Thoracic aorta (tissue), 2 donors: ENCODE data around the gene SH3TC1. TPM values are rescaled to one million over a fixed set of nuclear protein-coding genes. Genes with fewer than 3 reads are reported as not detected.

Experiments
- ATAC-seq: fragments of 150-250 bp; one replicate; pipeline ENCODE4 v1.8.0; 2017; ENCODE audit warnings: low read depth; ENCODE audit not compliant: insufficient number of reproducible peaks, low FRiP score
- DNase-seq: peaks from one replicate; pipeline ENCODE4 v3.0.0-alpha.2; 2020; ENCODE audit warnings: low spot score
- H3K27ac ChIP-seq, 2 donors: fragments of 200-600 bp; sonication (generic); 1 replicate in 1 of 2; 2 replicates in 1 of 2; pipeline ENCODE4 v1.5.1; 2016; ENCODE audit warnings: mild to moderate bottlenecking in 2 of 2, moderate library complexity in 2 of 2
- H3K27me3 ChIP-seq: fragments of 200-600 bp; sonication (generic); replicated peaks from 2 replicates; pipeline ENCODE4 v1.6.0; 2016; ENCODE audit warnings: mild to moderate bottlenecking; ENCODE audit not compliant: insufficient read depth
- H3K36me3 ChIP-seq: fragments of 200-600 bp; sonication (generic); one replicate; pipeline ENCODE4 v1.5.1; 2016
- H3K4me1 ChIP-seq, 2 donors: fragments of 200-600 bp; sonication (generic); 1 replicate in 1 of 2; 2 replicates in 1 of 2; pipeline versions ENCODE4 v1.5.1 to v1.6.0; 2016; ENCODE audit warnings: low read depth in 2 of 2, mild to moderate bottlenecking in 1 of 2; ENCODE audit not compliant: control insufficient read depth in 1 of 2
- H3K4me3 ChIP-seq: fragments of 200-600 bp; sonication (generic); 2 replicates; pipeline ENCODE4 v1.5.1; 2016; ENCODE audit warnings: mild to moderate bottlenecking
- H3K9me3 ChIP-seq: fragments of 200-600 bp; sonication (generic); 2 replicates; pipeline ENCODE4 v1.5.1; 2016
- total RNA-seq, 2 donors: library from RNA; depleted of rRNA; stranded (reverse); fragments of >200 nt; gene quantifications; one replicate each; pipeline versions ENCODE4 v1.1.0 to v1.2.3, GENCODE V29; 2016
- TF ChIP-seq, protein P1 (sequence below): fragments of 200-600 bp; sonication (generic); IDR thresholded peaks from one replicate; pipeline ENCODE4 v1.5.1; 2019; ENCODE audit warnings: antibody characterized with exemption

Gene SH3TC1
- total RNA-seq, 2 donors from 2014 or later, result 63.2 to 68.6 TPM

- H3K27me3 ChIP-seq, result no peaks in the 10 kb centered on the region
- no peak overlapping the region for H3K4me3 ChIP-seq
- no peaks in the 10 kb centered on the region for H3K9me3 ChIP-seq
- H3K27ac ChIP-seq, result no peak overlapping the region
- H3K36me3 ChIP-seq, result peaks cover 2% of the 10 kb centered on the region
- ATAC-seq (no peak), DNase-seq (no peak)
- TF ChIP-seq, protein P1, sequence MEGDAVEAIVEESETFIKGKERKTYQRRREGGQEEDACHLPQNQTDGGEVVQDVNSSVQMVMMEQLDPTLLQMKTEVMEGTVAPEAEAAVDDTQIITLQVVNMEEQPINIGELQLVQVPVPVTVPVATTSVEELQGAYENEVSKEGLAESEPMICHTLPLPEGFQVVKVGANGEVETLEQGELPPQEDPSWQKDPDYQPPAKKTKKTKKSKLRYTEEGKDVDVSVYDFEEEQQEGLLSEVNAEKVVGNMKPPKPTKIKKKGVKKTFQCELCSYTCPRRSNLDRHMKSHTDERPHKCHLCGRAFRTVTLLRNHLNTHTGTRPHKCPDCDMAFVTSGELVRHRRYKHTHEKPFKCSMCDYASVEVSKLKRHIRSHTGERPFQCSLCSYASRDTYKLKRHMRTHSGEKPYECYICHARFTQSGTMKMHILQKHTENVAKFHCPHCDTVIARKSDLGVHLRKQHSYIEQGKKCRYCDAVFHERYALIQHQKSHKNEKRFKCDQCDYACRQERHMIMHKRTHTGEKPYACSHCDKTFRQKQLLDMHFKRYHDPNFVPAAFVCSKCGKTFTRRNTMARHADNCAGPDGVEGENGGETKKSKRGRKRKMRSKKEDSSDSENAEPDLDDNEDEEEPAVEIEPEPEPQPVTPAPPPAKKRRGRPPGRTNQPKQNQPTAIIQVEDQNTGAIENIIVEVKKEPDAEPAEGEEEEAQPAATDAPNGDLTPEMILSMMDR, result no peak
- no peaks in the 10 kb centered on the region for H3K4me1 ChIP-seq
These were observed 37.2 kb downstream of the SH3TC1 start for GRCh38 chr4:8236106-8236919.

DNA sequence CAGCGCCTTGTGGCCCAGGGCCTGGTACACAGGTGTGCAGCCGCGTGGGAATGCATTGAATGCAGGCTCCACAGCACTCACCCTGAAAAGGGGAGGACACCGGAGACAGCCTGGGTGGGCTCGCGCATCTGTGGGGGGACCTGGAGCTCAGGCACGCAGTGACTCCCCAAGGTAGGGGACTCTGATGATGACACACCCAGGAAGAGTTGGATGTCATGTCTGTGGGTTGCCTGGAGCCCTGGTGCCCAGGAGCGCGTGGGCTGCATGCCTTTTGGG, 37.8 kb downstream of the SH3TC1 start:
- TF ChIP-seq, protein P1, result no peak
- Histone ChIP-seq H3K9me3 (no peaks in the 10 kb centered on the region), H3K36me3 (peaks cover 2% of the 10 kb centered on the region), H3K27ac (no peak overlapping the region), H3K4me3 (no peak overlapping the region), H3K4me1 (no peaks in the 10 kb centered on the region), H3K27me3 (no peaks in the 10 kb centered on the region)
- DNase-seq, result no peak
- no peak for ATAC-seq

GRCh38 chr4:8237256-8237989, 38.3 kb downstream of the SH3TC1 start:
- TF ChIP-seq, protein P1, result no peak
- ATAC-seq (no peak), DNase-seq (no peak)
- Histone ChIP-seq H3K27ac (no peak overlapping the region), H3K9me3 (no peaks in the 10 kb centered on the region), H3K4me1 (peaks cover 2% of the 10 kb centered on the region in 2 donors), H3K27me3 (no peaks in the 10 kb centered on the region), H3K36me3 (peaks cover 2% of the 10 kb centered on the region), H3K4me3 (no peak overlapping the region)

GRCh38 chr4:8238036-8238511, 39.0 kb downstream of the SH3TC1 start:
- TF ChIP-seq, protein P1, result no peak
- Histone ChIP-seq H3K4me3 (no peak overlapping the region), H3K4me1 (peaks cover 3 to 9% of the 10 kb centered on the region in 2 donors), H3K9me3 (no peaks in the 10 kb centered on the region), H3K27ac (no peak overlapping the region), H3K27me3 (no peaks in the 10 kb centered on the region), H3K36me3 (peaks cover 2% of the 10 kb centered on the region)
- DNase-seq, result no peak
- ATAC-seq, result no peak

- H3K9me3 ChIP-seq, result no peaks in the 10 kb centered on the region
- no peak overlapping the region for H3K4me3 ChIP-seq
- DNase-seq, result no peak
- TF ChIP-seq, protein P1, result peak; percentile 33
- no peak for ATAC-seq
- no peak overlapping the region for H3K27ac ChIP-seq
- peaks cover 2% of the 10 kb centered on the region for H3K36me3 ChIP-seq
- peaks cover 3 to 11% of the 10 kb centered on the region in 2 donors for H3K4me1 ChIP-seq
- H3K27me3 ChIP-seq, result no peaks in the 10 kb centered on the region
These were observed 39.5 kb downstream of the SH3TC1 start for GRCh38 chr4:8238515-8239053.
